ENCODE measurements around the gene SAP30. TPM values are rescaled to one million over a fixed set of nuclear protein-coding genes. Genes with fewer than 3 reads are reported as not detected.

SAP30 gene
- total and polyA plus RNA-seq, 2 experiments from 2014 or later: 9.3 to 16.5 TPM

DNA sequence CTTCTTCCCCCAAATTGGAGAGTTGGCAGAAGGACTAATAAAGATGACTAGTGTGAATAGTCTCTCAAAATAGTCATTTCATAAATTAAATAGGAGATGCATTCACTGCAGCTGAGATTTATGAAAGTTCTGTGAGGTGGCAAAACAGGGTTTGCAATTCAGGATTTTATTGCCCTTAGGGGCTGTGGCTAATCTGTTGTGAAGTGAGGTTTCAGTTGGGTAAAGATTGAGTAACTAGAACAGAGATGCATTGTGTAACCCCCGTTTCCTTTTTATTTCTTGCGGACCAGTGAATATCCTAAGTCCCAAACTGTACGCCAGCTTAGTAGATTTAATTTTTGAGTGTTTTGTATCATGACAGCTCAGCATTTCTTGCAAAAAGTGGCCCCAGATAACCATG lies 44.3 kb downstream of the SAP30 start:
- Histone ChIP-seq H3K27me3 (ENCODE audit: insufficient read depth) (no peaks in the 10 kb centered on the region), H3K4me3 (no peak overlapping the region), H3K4me2 (no peak overlapping the region), H3K4me1 (ENCODE audit: insufficient read depth) (no peaks in the 10 kb centered on the region), H3K27ac (ENCODE audit: low read depth) (no peak overlapping the region), H3K79me2 (replicated peaks; ENCODE audit: insufficient read depth) (no peaks in the 10 kb centered on the region), H4K20me1 (replicated peaks; ENCODE audit: insufficient read depth) (no peaks in the 10 kb centered on the region), H3F3A (replicated peaks; ENCODE audit: low read depth) (no peaks in the 10 kb centered on the region; the same call in 1 of the 2 replicates), H2AFZ (no peak overlapping the region), H3K36me3 (ENCODE audit: insufficient read depth) (no peaks in the 10 kb centered on the region), H3K9me2 (ENCODE audit: insufficient read depth) (no peaks in the 10 kb centered on the region)
- ATAC-seq: no peak
- DNase-seq (ENCODE audit: low spot score): no peak
- TF ChIP-seq, protein P1, sequence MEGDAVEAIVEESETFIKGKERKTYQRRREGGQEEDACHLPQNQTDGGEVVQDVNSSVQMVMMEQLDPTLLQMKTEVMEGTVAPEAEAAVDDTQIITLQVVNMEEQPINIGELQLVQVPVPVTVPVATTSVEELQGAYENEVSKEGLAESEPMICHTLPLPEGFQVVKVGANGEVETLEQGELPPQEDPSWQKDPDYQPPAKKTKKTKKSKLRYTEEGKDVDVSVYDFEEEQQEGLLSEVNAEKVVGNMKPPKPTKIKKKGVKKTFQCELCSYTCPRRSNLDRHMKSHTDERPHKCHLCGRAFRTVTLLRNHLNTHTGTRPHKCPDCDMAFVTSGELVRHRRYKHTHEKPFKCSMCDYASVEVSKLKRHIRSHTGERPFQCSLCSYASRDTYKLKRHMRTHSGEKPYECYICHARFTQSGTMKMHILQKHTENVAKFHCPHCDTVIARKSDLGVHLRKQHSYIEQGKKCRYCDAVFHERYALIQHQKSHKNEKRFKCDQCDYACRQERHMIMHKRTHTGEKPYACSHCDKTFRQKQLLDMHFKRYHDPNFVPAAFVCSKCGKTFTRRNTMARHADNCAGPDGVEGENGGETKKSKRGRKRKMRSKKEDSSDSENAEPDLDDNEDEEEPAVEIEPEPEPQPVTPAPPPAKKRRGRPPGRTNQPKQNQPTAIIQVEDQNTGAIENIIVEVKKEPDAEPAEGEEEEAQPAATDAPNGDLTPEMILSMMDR (conservative IDR thresholded peaks at IDR 0.05; ENCODE audit: low read depth in 2 of 2): no peak
- TF ChIP-seq CREB1 (CRISPR knock-in tag; IDR thresholded peaks at IDR 0.05; ENCODE audit: low read depth) (no peak), JUNB (IDR thresholded peaks at IDR 0.05; ENCODE audit: unreplicated experiment) (no peak), POLR2AphosphoS5 (IDR thresholded peaks at IDR 0.05; ENCODE audit: low read depth) (no peak), EZH2phosphoT487 (IDR thresholded peaks at IDR 0.05; ENCODE audit: unreplicated experiment) (no peak), EZH2 (IDR thresholded peaks at IDR 0.05; ENCODE audit: low read depth, unreplicated experiment) (no peak)
- TF ChIP-seq, protein P2, sequence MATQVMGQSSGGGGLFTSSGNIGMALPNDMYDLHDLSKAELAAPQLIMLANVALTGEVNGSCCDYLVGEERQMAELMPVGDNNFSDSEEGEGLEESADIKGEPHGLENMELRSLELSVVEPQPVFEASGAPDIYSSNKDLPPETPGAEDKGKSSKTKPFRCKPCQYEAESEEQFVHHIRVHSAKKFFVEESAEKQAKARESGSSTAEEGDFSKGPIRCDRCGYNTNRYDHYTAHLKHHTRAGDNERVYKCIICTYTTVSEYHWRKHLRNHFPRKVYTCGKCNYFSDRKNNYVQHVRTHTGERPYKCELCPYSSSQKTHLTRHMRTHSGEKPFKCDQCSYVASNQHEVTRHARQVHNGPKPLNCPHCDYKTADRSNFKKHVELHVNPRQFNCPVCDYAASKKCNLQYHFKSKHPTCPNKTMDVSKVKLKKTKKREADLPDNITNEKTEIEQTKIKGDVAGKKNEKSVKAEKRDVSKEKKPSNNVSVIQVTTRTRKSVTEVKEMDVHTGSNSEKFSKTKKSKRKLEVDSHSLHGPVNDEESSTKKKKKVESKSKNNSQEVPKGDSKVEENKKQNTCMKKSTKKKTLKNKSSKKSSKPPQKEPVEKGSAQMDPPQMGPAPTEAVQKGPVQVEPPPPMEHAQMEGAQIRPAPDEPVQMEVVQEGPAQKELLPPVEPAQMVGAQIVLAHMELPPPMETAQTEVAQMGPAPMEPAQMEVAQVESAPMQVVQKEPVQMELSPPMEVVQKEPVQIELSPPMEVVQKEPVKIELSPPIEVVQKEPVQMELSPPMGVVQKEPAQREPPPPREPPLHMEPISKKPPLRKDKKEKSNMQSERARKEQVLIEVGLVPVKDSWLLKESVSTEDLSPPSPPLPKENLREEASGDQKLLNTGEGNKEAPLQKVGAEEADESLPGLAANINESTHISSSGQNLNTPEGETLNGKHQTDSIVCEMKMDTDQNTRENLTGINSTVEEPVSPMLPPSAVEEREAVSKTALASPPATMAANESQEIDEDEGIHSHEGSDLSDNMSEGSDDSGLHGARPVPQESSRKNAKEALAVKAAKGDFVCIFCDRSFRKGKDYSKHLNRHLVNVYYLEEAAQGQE (IDR thresholded peaks at IDR 0.05; ENCODE audit: unreplicated experiment): no peak
- TF ChIP-seq, protein P3, sequence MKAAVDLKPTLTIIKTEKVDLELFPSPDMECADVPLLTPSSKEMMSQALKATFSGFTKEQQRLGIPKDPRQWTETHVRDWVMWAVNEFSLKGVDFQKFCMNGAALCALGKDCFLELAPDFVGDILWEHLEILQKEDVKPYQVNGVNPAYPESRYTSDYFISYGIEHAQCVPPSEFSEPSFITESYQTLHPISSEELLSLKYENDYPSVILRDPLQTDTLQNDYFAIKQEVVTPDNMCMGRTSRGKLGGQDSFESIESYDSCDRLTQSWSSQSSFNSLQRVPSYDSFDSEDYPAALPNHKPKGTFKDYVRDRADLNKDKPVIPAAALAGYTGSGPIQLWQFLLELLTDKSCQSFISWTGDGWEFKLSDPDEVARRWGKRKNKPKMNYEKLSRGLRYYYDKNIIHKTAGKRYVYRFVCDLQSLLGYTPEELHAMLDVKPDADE (IDR thresholded peaks at IDR 0.05): no peak
- H3K4me1 Mint-ChIP-seq: no peaks in the 10 kb centered on the region
- H3K36me3 Mint-ChIP-seq (ENCODE audit: low read depth): no peaks in the 10 kb centered on the region
- no peaks in the 10 kb centered on the region for H3K9me3 Mint-ChIP-seq
- peaks cover 7% of the 10 kb centered on the region for H3K27me3 Mint-ChIP-seq (ENCODE audit: insufficient read depth, low read depth, poor library complexity)
- no peak overlapping the region for H3K4me3 Mint-ChIP-seq
- H3K27ac Mint-ChIP-seq: no peak overlapping the region

All from GM23338 (cell line).